ENCODE results near the gene PPP1R15B. TPM values are rescaled to one million over a fixed set of nuclear protein-coding genes. Genes with fewer than 3 reads are reported as not detected.

The PPP1R15B gene
- total RNA-seq, 2 experiments from 2014 or later = 72.6 to 79.2 TPM

- Histone ChIP-seq H3K36me3 (ENCODE audit: insufficient read depth, low read length) (no peaks in the 10 kb centered on the region), H3K4me1 (ENCODE audit: insufficient read depth, low read length, poor library complexity, severe bottlenecking) (peaks cover 5% of the 10 kb centered on the region), H3K9me3 (ENCODE audit: low read length) (no peaks in the 10 kb centered on the region), H3K9me2 (ENCODE audit: insufficient read depth, low read length) (no peaks in the 10 kb centered on the region), H3K27ac (ENCODE audit: low read depth, low read length, poor library complexity, severe bottlenecking) (no peak within 1 kb of the TSS), H4K20me1 (ENCODE audit: insufficient read depth, low read length) (no peaks in the 10 kb centered on the region), H3K4me3 (ENCODE audit: low read depth, low read length, poor library complexity, severe bottlenecking) (no peak within 1 kb of the TSS), H3K4me2 (ENCODE audit: low read length) (no peak within 1 kb of the TSS), H3K79me2 (ENCODE audit: insufficient read depth, low read depth, low read length) (no peaks in the 10 kb centered on the region), H2AFZ (ENCODE audit: low read length) (no peak within 1 kb of the TSS)
- intact Hi-C loops (cut with micrococcal nuclease; ENCODE audit: unreplicated experiment) = loop anchor here (5.0 kb wide), 2 partner anchors 152 to 857 kb away; no protein-coding TSS in a partner anchor
- POLR2A ChIA-PET = interaction anchor here (1.0 kb wide), 1 partner anchor 191 kb away, joined by 3 read pairs; no protein-coding TSS in a partner anchor
- no peak for DNase-seq (ENCODE audit: low spot score)
- BruUV-seq (replicated peaks) = no TSS peak
- CTCF ChIA-PET (ENCODE audit: unreplicated experiment) = no interaction called here
- TF ChIP-seq CTCF (conservative IDR thresholded peaks at IDR 0.05; ENCODE audit: low read length) (0 out of 2 replicates have a peak, but pooled peaks have one; percentile 32), EZH2phosphoT487 (IDR thresholded peaks at IDR 0.05; ENCODE audit: borderline replicate concordance, low read depth, low read length) (no peak)
Observed at GRCh38 chr1:204359474-204360255, 52.0 kb downstream of the PPP1R15B start, which contains the start of gene PLEKHA6. Gene PLEKHA6 (minus strand): TSS chr1:204359929. CDS start chr1:204273727, 86,202 bp downstream.

GRCh38 chr1:204359131-204359473, 52.5 kb downstream of the PPP1R15B start:
- H3K9me2 ChIP-seq (ENCODE audit: insufficient read depth, low read length) = no peaks in the 10 kb centered on the region
- H3K4me1 ChIP-seq (ENCODE audit: insufficient read depth, low read length, poor library complexity, severe bottlenecking) = peaks cover 5% of the 10 kb centered on the region
- no peak overlapping the region for H3K4me3 ChIP-seq (ENCODE audit: low read depth, low read length, poor library complexity, severe bottlenecking)
- no peak overlapping the region for H3K27ac ChIP-seq (ENCODE audit: low read depth, low read length, poor library complexity, severe bottlenecking)
- no peaks in the 10 kb centered on the region for H4K20me1 ChIP-seq (ENCODE audit: insufficient read depth, low read length)
- no TSS peak for BruUV-seq (replicated peaks)
- H2AFZ ChIP-seq (ENCODE audit: low read length) = no peak overlapping the region
- H3K4me2 ChIP-seq (ENCODE audit: low read length) = no peak overlapping the region
- no peaks in the 10 kb centered on the region for H3K9me3 ChIP-seq (ENCODE audit: low read length)
- DNase-seq (ENCODE audit: low spot score) = no peak
- H3K36me3 ChIP-seq (ENCODE audit: insufficient read depth, low read length) = no peaks in the 10 kb centered on the region
- CTCF ChIA-PET (ENCODE audit: unreplicated experiment) = no interaction called here
- TF ChIP-seq EZH2phosphoT487 (IDR thresholded peaks at IDR 0.05; ENCODE audit: borderline replicate concordance, low read depth, low read length) (no peak), CTCF (conservative IDR thresholded peaks at IDR 0.05; ENCODE audit: low read length) (no peak)
- intact Hi-C loops (cut with micrococcal nuclease; ENCODE audit: unreplicated experiment) = no loop called here
- no peaks in the 10 kb centered on the region for H3K79me2 ChIP-seq (ENCODE audit: insufficient read depth, low read depth, low read length)
- POLR2A ChIA-PET = no interaction called here

- no peak overlapping the region for H3K4me3 ChIP-seq (ENCODE audit: low read depth, low read length, poor library complexity, severe bottlenecking)
- peaks cover 5% of the 10 kb centered on the region for H3K4me1 ChIP-seq (ENCODE audit: insufficient read depth, low read length, poor library complexity, severe bottlenecking)
- POLR2A ChIA-PET = no interaction called here
- no peak for TF ChIP-seq EZH2phosphoT487 (IDR thresholded peaks at IDR 0.05; ENCODE audit: borderline replicate concordance, low read depth, low read length)
- TF ChIP-seq CTCF (conservative IDR thresholded peaks at IDR 0.05; ENCODE audit: low read length) = no peak
- no TSS peak for BruUV-seq (replicated peaks)
- no peaks in the 10 kb centered on the region for H3K36me3 ChIP-seq (ENCODE audit: insufficient read depth, low read length)
- H2AFZ ChIP-seq (ENCODE audit: low read length) = no peak overlapping the region
- H3K9me3 ChIP-seq (ENCODE audit: low read length) = no peaks in the 10 kb centered on the region
- no peak for DNase-seq (ENCODE audit: low spot score)
- H4K20me1 ChIP-seq (ENCODE audit: insufficient read depth, low read length) = no peaks in the 10 kb centered on the region
- no peaks in the 10 kb centered on the region for H3K9me2 ChIP-seq (ENCODE audit: insufficient read depth, low read length)
- no peak overlapping the region for H3K27ac ChIP-seq (ENCODE audit: low read depth, low read length, poor library complexity, severe bottlenecking)
- H3K79me2 ChIP-seq (ENCODE audit: insufficient read depth, low read depth, low read length) = no peaks in the 10 kb centered on the region
- intact Hi-C loops (cut with micrococcal nuclease; ENCODE audit: unreplicated experiment) = no loop called here
- H3K4me2 ChIP-seq (ENCODE audit: low read length) = no peak overlapping the region
- CTCF ChIA-PET (ENCODE audit: unreplicated experiment) = no interaction called here
Observed at GRCh38 chr1:204358605-204359004, 53.0 kb downstream of the PPP1R15B start.
